22Rv1 (cell line): ENCODE data around the gene ETFBKMT.
"Not testable (repeated sequence)": the region's sequence is repeated elsewhere in the genome, so short reads cannot be mapped to it uniquely, and the experiment has no call there.

Experiments
- H3K27ac ChIP-seq: fragments of 450-650 bp; 2 replicates; pipeline ENCODE4 v1.5.1; 2017
- CTCF ChIP-seq: fragments of 450-650 bp; IDR thresholded peaks from 2 replicates; pipeline ENCODE4 v1.5.1; 2017; ENCODE audit warnings: mild to moderate bottlenecking
- ZFX ChIP-seq: fragments of 450-650 bp; IDR thresholded peaks from 2 replicates; pipeline ENCODE4 v1.6.1; 2017; ENCODE audit warnings: antibody characterized with exemption, borderline replicate concordance

Gene ETFBKMT

GRCh38 chr12:31682136-31682962 lies 22.9 kb downstream of the ETFBKMT start:
- TF ChIP-seq CTCF (peak; percentile 96), ZFX (no peak)
- H3K27ac ChIP-seq = no peak overlapping the region

- H3K27ac ChIP-seq = no peak overlapping the region
- TF ChIP-seq ZFX = no peak
These were observed 26.3 kb downstream of the ETFBKMT start for GRCh38 chr12:31685801-31686200.

- no peak for TF ChIP-seq ZFX
- no peak for TF ChIP-seq CTCF
- no peak overlapping the region for H3K27ac ChIP-seq
These were observed 27.6 kb downstream of the ETFBKMT start for GRCh38 chr12:31687101-31687527.

GRCh38 chr12:31689921-31690320 lies 30.4 kb downstream of the ETFBKMT start:
- not testable (repeated sequence) for H3K27ac ChIP-seq

GRCh38 chr12:31702047-31702446 lies 42.6 kb downstream of the ETFBKMT start:
- no peak for TF ChIP-seq ZFX
- TF ChIP-seq CTCF = no peak
- no peak overlapping the region for H3K27ac ChIP-seq

- no peak overlapping the region for H3K27ac ChIP-seq
- TF ChIP-seq CTCF (no peak), ZFX (no peak)
These were observed 46.1 kb downstream of the ETFBKMT start for GRCh38 chr12:31705621-31706020.

GRCh38 chr12:31708118-31708517 lies 48.6 kb downstream of the ETFBKMT start:
- not testable (repeated sequence) for H3K27ac ChIP-seq

- no peak overlapping the region for H3K27ac ChIP-seq
- no peak for TF ChIP-seq ZFX
- TF ChIP-seq CTCF = no peak
These were observed 50.7 kb downstream of the ETFBKMT start for GRCh38 chr12:31710021-31710818.
